HG03460 (cell line): ENCODE data around the gene RAD51B.
"Not testable (repeated sequence)": the region's sequence is repeated elsewhere in the genome, so short reads cannot be mapped to it uniquely, and the experiment has no call there.

Source experiments
- ATAC-seq: cut with Tn5 transposase; IDR thresholded peaks from one replicate; pipeline ENCODE4 v1.9.1; 2021; ENCODE audit not compliant: unreplicated experiment

Gene RAD51B

GRCh38 chr14:67977434-67978034 is 158.0 kb downstream of the RAD51B start:
- ATAC-seq = no peak

- no peak for ATAC-seq
These were observed 159.2 kb downstream of the RAD51B start for GRCh38 chr14:67978749-67979148.

GRCh38 chr14:67982711-67983608 is 163.4 kb downstream of the RAD51B start:
- ATAC-seq = no peak

DNA sequence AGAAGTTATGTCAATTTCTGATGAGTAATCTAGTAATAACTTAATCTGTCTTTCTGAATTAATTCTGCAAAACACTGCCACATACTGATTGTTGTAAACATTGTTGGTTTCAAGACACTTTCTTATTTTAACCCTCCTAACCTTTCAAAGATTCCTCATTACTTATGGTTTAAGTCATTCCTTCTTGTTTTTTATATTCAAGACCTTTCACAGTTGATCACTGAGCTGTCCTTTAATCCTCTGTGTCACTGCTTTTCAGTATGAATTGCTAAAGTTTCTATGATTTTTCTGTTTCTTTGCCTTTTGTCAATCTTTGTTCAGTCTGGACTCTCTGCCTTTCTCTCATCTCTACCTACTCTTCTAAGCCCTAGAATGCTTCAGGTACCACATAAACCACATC is 164.7 kb downstream of the RAD51B start:
- no peak for ATAC-seq

GRCh38 chr14:67986131-67986841 is 166.7 kb downstream of the RAD51B start:
- ATAC-seq = no peak

DNA sequence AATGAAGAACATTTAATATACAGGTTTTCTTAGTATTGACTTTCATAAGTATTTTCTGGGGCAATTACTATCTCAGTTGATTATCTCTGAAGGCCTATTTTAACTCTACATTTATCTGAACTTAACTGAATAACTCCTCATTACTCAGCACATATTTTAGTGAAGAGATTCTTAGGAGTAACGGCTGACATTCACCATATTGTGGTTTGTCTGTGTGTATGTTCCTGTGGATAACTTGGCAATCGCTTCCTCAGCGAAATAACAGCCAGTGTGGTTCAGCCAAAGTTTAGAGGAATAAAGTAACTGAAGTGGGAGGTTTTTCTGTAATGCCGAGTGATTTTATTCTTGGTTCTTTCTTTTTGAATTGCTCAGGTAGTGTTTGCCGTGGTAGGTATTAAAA is 168.0 kb downstream of the RAD51B start:
- ATAC-seq = no peak

DNA sequence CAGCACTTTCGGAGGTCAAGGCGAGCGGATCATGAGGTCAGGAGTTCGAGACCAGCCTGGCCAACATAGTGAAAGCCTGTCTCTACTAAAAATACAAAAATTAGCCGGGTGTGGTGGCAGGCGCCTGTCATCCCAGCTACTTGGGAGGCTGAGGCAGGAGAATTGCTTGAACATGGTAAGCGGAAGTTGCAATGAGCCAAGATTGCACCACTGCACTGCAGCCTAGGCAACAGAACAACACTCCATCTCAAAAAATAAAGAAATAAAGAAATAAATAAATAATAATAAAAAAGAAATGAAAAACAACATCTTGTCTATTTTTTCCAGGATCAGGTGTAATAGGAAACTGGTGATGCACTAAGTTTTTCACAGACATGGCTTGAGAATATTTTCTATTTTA is 168.6 kb downstream of the RAD51B start:
- ATAC-seq = not testable (repeated sequence)

DNA sequence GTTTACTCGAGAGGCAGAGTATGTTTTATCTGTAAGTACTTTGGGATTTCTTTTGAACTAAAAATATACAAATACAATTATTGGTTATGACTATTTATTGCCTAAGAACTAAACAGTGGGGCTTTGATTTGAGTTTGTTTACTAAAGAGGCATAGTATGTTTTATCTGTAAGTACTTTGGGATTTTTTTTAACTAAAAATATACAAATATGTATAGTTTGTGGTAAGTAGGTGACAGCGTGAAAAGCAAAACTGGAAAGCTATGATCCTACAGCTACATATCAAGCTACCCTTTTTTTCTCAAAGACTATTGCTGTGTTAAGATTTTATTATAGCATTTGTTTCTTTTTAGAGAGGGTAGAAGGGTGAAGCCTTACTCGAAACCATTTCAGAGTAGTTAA is 171.0 kb downstream of the RAD51B start:
- ATAC-seq = no peak

DNA sequence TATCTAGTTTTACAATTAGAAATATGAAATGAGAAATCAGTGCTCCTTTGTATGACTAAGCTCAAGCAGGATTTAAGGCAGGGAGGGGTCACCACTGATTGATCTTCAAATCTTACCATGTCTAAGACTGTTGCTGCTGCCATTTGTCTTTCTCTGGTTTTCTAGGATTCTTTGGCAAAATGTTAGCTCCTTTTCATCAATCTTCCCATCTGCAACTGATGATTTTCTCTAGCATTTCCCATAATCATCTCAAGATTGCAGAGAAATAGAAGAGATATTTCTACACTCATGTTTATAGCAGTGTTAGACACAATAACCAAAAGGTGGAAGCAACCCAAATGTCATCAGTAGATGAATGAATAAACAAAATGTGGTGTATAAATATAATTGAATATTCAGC is 175.0 kb downstream of the RAD51B start:
- ATAC-seq = no peak

- no peak for ATAC-seq
These were observed 176.7 kb downstream of the RAD51B start for GRCh38 chr14:67996235-67996634.

DNA sequence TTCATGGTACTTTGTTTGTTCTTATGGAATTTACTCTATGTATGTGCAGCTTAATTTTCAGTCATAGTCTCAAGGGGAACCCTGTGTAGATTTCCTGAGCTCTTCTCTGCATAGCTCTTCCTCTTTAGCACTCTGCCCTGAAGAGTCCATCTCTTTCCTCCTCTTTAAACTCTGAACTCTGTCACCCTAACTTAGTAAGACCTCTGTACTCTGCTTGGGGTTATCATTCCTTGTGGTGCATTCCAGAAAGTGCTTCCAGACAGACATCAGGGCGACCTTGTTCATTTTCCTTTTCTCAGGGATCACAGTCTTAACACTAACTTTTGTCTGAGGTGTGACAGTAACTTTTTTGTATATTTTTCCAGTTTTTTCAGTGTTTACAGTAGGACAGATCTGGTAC is 179.3 kb downstream of the RAD51B start:
- ATAC-seq = no peak

- no peak for ATAC-seq
These were observed 179.7 kb downstream of the RAD51B start for GRCh38 chr14:67999290-67999689.

DNA sequence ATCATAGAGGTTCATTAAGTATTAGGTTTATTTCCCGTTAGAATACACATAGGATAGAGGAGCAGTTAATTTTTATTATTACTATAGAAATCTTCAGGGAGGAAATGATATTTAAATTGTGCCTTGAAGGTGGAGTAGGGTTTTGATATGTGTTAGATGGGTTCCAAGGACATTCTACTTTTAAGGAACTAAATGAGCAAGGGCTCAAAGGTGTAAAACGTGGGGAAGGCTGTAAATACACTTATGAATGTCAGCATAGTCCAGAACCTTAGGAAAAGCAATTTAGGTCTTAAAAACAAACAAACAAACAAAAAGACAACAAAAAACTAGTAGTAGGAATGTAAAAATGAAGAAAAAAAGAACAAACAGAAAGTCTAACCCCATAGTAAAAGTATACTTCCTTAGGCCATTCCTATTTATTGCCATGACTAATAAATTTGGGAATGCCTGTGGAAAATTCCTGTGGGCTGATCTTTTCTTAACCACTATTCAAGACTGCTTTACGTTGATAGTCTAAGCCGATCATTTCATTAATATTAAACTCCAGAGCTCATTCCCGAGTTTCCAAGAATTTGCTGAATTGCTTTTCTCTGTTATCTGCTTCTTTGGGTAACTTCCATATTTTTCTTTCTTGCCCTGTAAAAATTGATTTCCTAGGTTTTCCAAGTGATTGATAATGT is 180.3 kb downstream of the RAD51B start:
- ATAC-seq = no peak

- ATAC-seq = no peak
These were observed 180.9 kb downstream of the RAD51B start for GRCh38 chr14:68000511-68000910.

DNA sequence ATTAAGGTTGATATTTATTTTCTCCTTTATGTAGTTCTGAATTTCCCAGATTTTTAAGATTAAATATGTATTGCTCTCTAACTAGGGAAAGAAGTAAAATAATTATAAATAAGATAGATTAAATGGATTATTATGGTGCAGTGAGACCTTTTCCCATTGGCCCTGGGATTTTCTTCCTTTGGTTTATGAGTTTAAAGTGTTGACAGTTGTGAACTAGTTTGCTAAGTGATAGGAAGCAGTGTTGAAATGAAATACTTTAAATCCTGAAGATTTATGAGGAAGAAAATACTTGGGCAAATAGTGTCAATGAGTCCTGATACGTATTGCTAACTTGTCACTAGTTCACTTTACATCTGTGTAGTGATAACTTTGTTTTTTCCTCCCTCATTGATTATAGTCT is 188.9 kb downstream of the RAD51B start:
- no peak for ATAC-seq

DNA sequence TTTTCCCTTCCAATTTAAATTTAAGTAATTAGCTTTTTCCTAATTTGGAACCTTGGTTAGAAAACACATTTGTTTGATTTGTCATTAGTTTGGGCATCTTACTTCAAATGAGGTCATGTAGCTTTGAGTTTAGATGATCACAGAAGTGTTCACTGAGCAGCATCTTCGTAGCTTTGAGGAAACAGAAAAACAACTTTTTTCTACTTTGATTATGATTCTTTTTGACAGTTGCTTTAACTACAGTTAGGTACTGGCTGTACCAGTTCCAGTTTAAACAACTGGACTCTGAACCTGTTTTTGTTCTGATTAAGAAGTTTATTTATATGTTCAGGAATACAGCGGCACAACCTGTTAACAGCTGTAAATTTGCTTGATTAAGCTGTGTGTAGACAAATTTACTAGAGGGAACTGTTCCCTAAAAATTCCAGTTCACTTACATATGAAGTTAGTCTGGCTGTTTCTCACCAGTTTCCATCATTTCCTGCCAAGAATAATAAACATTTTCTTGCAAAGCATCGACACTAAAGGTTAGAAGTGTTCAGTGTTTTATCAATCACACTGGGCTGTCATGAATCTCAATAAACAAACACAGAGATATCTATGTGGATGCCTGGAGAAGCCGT is 191.9 kb downstream of the RAD51B start:
- no peak for ATAC-seq

GRCh38 chr14:68012871-68013270 is 193.3 kb downstream of the RAD51B start:
- no peak for ATAC-seq

DNA sequence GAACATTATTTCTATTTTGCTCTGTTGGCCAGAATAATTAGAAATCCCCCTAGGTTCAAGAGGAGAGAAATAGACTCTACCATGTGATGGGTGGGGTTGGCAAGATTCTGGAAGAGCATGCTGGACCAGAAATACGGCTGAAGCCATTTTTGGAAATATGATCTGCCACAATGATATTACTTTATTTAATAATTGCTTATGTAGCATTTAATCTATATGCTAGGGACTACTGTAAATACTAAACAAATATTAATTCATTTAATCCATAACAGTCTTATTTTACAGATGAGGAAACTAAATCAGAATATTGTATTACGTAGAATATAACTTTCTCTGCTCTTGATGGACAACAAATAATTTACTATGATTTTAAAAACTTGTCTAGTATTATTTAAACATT is 193.7 kb downstream of the RAD51B start:
- ATAC-seq = no peak

DNA sequence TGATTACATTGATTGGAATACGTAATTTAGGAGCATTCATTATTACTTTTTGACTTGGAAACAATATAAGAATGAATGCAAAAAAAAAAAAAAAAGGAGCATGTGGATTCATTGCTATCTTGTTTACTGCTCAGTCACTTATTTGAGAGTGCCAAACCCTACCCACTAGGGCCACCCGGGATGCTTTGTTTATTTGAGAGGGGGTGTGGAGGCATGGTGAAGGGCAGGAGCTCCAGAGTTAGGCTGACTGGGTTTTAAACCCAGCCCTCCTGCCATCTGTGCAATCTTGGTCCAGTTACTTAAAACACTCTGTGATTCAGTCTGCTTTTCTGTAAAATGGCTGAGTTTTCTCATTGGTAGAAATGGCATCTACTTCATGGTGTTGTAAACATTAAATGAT is 195.2 kb downstream of the RAD51B start:
- ATAC-seq = no peak

DNA sequence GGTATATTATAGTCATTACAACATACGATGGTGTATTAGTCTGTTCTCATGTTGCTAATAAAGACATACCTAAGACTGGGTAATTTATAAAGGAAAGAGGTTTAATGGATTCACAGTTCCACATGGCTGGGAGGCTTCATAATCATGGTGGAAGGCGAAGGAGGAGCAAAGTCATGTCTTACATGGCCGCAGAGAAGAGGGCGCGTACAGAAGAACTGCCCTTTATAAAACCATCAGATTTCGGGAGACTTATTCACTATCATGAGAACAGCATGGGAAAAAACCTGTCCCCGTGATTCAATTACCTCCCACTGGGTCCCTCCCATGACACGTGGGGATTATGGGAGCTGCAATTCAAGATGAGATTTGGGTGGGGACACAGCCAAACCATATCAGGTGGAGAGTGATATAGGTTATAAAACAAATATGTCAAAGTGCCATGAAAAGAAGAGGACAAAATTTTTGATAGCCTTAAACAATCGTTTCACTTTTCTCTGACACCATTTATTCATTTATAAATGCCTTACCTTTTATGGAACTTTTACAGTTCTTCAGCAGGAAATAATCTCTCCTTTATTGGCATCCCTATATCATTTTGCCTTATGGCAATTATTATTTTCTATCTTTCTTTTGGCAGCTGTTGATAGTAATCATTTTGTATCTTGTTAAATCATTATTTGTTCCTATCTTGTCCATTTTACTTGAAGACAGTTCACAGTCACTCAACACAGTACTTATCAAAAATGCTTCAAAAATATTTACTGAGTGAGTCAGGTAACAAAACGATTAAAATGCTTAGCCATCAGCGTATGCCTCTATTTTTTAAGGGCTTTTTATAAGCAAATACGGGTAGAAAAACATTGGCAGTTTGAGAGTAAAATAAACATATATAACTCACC is 196.0 kb downstream of the RAD51B start:
- no peak for ATAC-seq
